Motor neuron (in vitro differentiated cells): Measurements from ENCODE around the gene CCDC12. TPM values are rescaled to one million over a fixed set of nuclear protein-coding genes. Genes with fewer than 3 reads are reported as not detected.

Experiments used
- ATAC-seq, 8 experiments: fragments of 200-7000 bp; cut with Tn5 transposase; replicated peaks in 6 of 8; 2 replicates each; pipeline ENCODE4 v1.8.0; 2021; ENCODE audit warnings: mild to moderate bottlenecking in 8 of 8, moderate library complexity in 8 of 8
- H3K27ac ChIP-seq, 2 donors: fragments of 250-450 bp; sonication (Bioruptor Pico); 2 replicates each; pipeline ENCODE4 v1.9.0; 2021; ENCODE audit warnings: antibody characterized with exemption in 2 of 2, mild to moderate bottlenecking in 2 of 2, moderate library complexity in 1 of 2
- H3K4me1 ChIP-seq, 2 donors: fragments of 250-450 bp; sonication (Bioruptor Pico); replicated peaks in 1 of 2; 2 replicates each; pipeline ENCODE4 v1.6.1; 2021; ENCODE audit warnings: antibody characterized with exemption in 2 of 2, mild to moderate bottlenecking in 2 of 2, moderate library complexity in 1 of 2
- H3K4me3 ChIP-seq, 5 donors: fragments of 250-450 bp; sonication (Bioruptor Pico); 2 replicates each; pipeline ENCODE4 v1.9.0; 2021; ENCODE audit warnings: antibody characterized with exemption in 5 of 5, mild to moderate bottlenecking in 5 of 5, moderate library complexity in 4 of 5
- WGBS, 10 experiments: fragments of 450-650 bp; shearing (Covaris generic); methylation state at CpG; one replicate each; pipeline ENCODE4 v1.0.0; 2022; 5-methylcytosine and 5-hydroxymethylcytosine counted together
- in situ Hi-C, 9 experiments: fragments of 400-800 bp; cut with MboI; loops; one replicate each; pipeline ENCODE4 v1.15.0; 2021; ENCODE audit warnings: low sequenced_read_pairs in 9 of 9, low pct_unique_long_range_greater_than_20kb in 2 of 9; ENCODE audit not compliant: unreplicated experiment in 9 of 9
- total RNA-seq, 8 experiments: library from RNA; unstranded; fragments of 300-600 nt; gene quantifications; 2 replicates each; pipeline versions ENCODE4 v1.2.3 to v1.2.4, GENCODE V29; 2022

The CCDC12 gene
- total RNA-seq, 8 experiments from 2014 or later = 47.1 to 65.4 (median 53.0) TPM

DNA sequence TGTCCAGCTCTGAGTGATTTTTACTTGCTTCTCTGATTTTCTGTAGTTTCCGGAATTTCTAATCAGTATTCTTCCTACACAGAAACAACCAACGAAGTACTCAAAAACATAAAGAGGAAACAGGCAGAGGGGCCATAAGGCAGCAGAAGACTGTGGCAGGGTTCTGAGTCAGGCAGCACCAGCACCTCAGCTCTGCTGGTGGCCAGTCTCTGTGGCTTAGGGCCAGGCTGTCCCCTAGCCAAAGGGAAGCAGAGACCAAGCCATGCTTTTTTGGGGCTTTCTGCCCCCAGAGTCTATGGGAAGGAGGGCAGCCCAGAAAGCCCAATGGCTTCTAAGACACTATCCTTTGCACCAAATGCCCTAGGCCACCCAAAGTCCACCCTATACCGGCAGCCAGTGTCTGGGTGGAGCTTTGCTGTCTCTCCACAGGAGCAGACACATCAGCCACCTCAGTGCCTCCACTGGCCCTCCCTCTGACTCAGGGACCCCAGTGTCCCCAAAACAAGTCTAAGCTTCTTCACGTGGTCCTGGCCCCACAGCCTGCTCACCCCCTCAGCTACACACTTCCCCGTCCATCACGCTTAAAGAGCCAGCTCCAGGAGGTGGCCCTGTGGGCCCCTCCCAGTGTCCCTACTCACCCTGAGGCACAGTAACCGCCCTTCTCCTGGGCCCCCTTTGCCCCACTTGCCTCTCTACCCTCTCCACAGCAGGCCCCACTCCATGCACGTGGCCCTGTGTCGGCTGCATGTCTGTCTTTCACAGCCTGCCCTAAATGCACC is 46.2 kb downstream of the CCDC12 start:
- no peak for ATAC-seq
- Histone ChIP-seq H3K4me1 (peaks cover 13 to 19% of the 10 kb centered on the region in 2 donors), H3K27ac (no peak overlapping the region), H3K4me3 (no peak overlapping the region)
- in situ Hi-C loops = no loop called here
- WGBS, 10 experiments = 20 to 100% (median 84%) methylated on average over 1 to 6 of the region's 9 CpGs; no CpG with 5 or more reads in 2 of the 10 experiments

DNA sequence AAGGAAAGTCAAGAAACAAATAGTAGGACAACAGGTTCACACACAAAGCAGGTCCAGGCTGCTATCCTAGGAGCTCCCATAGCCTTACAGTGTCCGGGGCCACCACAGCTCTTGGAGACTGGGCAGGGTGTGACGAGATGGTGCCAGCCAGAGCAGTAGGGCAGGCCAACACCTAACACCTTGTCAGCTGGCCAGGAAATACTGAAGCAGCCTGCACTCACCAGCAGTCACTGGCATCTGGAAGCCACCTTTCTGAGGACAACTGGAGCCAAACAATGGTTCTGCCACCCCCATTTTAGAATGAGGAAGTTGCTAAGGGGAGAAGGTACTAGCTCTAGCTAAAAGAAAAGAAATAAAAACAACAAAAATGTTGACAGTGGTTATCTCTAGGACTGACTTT is 47.2 kb downstream of the CCDC12 start:
- in situ Hi-C loops = no loop called here
- Histone ChIP-seq H3K4me1 (peaks cover 13 to 14% of the 10 kb centered on the region in 2 donors), H3K27ac (no peak overlapping the region), H3K4me3 (no peak overlapping the region)
- 20 to 100% (median 87%) methylated on average over 1 to 2 of the region's 2 CpGs; no CpG with 5 or more reads in 1 of the 10 experiments for WGBS, 10 experiments
- ATAC-seq = no peak

DNA sequence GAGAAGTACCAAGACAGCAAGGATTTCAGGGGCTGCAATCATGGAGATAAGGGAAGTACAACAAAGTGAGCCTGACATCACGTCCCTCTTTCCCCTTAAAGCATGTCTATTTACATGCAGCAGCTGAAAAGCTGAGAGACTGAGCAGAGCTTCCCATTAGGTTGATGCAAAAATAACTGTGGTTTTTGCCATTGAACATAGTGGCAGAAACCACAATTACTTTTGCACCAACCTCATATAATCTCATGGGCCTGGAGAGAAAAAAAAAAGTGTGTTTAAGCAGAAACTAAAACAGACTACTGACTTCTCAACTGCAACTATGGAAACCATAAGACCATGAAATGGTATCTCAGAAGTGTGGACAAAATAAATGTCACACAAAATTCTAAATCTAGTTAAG is 48.3 kb downstream of the CCDC12 start:
- no peak overlapping the region for H3K27ac ChIP-seq
- in situ Hi-C loops = no loop called here
- no peak overlapping the region for H3K4me3 ChIP-seq
- H3K4me1 ChIP-seq = peaks cover 13 to 14% of the 10 kb centered on the region in 2 donors
- 80 to 100% (median 80%) methylated on average over 1 of the region's 1 CpG; no CpG with 5 or more reads in 5 of the 10 experiments for WGBS, 10 experiments
- ATAC-seq = no peak

DNA sequence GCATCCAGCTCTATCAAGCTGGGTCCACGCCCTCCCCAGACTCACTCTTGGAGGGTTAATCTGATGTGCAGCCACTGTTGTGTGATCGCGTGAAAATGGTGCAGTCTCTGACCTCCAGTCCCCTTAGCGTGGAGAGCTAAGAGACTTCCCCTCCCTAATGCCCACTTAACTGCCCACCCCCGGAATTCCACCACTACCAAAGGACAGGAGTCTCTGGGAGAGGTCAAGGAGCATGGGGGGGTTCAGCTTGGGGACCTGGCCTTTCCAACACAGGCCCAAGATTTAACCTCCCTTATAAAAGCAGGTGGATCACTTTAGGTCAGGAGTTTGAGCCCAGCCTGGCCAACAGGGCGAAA is 48.8 kb downstream of the CCDC12 start:
- no peak for ATAC-seq
- no peak overlapping the region for H3K27ac ChIP-seq
- H3K4me3 ChIP-seq = no peak overlapping the region
- in situ Hi-C loops = no loop called here
- peaks cover 13% of the 10 kb centered on the region in 2 donors for H3K4me1 ChIP-seq
- WGBS, 10 experiments = 94 to 100% (median 100%) methylated on average over 1 to 5 of the region's 6 CpGs; no CpG with 5 or more reads in 4 of the 10 experiments

DNA sequence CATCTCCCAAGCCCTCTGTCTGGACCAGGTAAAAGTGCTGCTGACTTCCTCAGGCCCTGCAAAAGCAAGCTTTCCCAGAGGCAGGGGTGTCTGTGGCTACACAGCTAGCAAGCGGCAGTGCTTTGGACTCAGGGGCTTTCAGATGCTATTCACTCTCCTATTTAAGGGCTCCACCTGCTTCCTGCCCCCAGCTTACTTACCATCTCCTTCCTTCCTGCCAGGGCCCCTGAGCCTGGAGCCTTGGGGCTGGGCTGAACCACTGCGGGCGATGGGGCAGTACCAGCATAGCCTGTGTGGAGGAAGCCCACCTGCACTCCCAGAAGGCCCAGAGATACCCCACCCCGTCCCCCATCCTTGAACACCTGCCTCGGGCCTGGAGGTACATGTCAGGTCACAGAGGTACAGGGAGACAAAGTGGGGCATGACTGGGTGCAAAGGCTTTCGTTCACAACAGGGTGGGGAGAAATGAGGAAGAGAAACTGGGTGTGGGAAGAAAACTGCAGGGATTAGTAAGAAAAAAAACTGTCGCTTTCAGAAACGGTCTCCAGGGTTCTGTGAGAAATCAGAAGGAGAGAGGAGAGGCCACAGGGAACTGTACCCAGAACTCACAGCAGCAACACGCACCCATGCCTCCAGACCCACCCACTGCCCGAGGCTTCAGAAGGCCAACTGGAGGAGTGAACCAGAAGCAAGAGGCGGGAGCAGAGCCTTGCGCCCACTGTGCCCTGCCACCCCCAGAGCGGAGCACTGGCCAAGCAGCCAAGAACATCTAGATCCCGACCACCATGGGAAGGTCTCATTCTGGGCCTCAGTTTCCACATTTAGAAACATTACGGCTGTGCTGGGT is 49.5 kb downstream of the CCDC12 start:
- Histone ChIP-seq H3K4me3 (no peak overlapping the region), H3K4me1 (peaks cover 7 to 9% of the 10 kb centered on the region in 2 donors), H3K27ac (no peak overlapping the region)
- ATAC-seq = no peak
- whole genome bisulfite sequencing, 10 experiments = 78 to 100% (median 92%) methylated on average over 1 to 8 of the region's 15 CpGs; no CpG with 5 or more reads in 2 of the 10 experiments
- in situ Hi-C loops = no loop called here

DNA sequence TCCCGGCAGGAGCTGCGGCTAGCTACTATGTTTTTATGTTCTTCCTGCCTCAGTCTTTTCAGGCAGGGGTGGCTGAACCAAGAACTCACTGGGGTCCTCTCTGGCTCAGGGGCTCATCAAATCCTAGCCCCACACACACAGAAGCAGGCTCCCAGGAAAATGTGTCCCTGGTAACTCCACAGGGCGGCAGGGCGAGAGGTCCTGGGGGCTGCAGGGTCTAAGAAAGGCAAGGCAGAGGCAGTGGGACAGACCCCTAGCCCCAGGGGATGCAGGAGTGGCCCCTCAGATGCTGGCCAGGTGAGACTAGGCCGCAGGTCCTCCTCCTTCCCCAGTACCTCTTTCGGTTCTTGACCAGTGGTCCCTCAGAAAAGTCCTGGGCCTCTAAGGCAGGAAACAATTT is 50.1 kb downstream of the CCDC12 start:
- peak overlapping the region in 1 of 2 donors; percentile 44 for H3K27ac ChIP-seq
- peak in 1 of 8 experiments; percentile 1 for ATAC-seq
- H3K4me1 ChIP-seq = peaks cover under 1 to 2% of the 10 kb centered on the region in 2 donors
- 83 to 100% (median 100%) methylated on average over 1 to 5 of the region's 6 CpGs; no CpG with 5 or more reads in 4 of the 10 experiments for WGBS, 10 experiments
- in situ Hi-C loops = no loop called here
- no peak overlapping the region for H3K4me3 ChIP-seq

DNA sequence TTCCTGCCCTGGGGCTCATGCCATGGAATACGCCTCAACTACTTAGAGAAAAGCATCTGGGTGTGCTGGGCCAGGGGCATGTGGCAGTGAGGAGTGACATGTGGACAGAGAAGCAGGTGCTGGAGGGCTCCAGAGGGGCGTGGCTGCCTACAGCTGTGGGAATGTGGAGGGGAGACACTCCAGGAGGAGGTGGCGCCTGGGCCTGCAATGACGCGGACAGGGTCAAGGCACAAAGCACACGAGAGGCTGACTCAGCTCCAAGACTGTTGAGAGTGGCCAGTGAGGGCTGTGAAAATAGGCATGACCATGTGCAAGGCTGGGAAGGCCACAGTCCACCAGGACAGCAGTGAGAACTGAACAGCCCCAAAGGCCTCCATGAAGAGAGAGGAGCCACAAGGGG is 50.5 kb downstream of the CCDC12 start:
- in situ Hi-C loops = no loop called here
- peak overlapping the region in 1 of 2 donors; percentile 44 for H3K27ac ChIP-seq

DNA sequence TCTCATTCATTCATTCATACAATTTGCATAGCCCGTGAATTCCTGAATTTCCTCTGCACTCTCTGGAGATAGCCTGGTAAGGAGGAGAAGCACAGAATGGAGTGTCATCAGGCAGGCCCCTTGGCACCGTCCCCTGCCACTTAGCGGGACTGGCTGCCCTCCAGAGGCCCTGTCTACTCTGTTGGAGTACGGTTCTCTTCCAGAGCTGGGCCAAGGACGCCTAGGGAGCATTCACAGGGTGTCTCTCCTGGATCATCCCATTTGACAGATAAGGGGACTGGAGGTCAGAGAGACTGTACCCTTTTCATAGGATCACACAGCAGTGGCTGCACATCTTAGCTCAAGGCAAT is 51.0 kb downstream of the CCDC12 start:
- in situ Hi-C loops = no loop called here
- Histone ChIP-seq H3K4me3 (no peak overlapping the region), H3K27ac (no peak overlapping the region), H3K4me1 (no peaks in the 10 kb centered on the region)
- ATAC-seq = peak in 1 of 8 experiments; percentile 12
- WGBS, 10 experiments = 20 to 100% (median 86%) methylated on average over 1 to 5 of the region's 5 CpGs; no CpG with 5 or more reads in 2 of the 10 experiments

More for the DNA sequence above, 50.5 kb downstream of the CCDC12 start:
- no peak overlapping the region for H3K4me3 ChIP-seq
- ATAC-seq = peak; percentile 50 to 90 (median 72)
- WGBS, 10 experiments = 14 to 100% (median 75%) methylated on average over 1 to 2 of the region's 6 CpGs; no CpG with 5 or more reads in 6 of the 10 experiments
- no peaks in the 10 kb centered on the region for H3K4me1 ChIP-seq

DNA sequence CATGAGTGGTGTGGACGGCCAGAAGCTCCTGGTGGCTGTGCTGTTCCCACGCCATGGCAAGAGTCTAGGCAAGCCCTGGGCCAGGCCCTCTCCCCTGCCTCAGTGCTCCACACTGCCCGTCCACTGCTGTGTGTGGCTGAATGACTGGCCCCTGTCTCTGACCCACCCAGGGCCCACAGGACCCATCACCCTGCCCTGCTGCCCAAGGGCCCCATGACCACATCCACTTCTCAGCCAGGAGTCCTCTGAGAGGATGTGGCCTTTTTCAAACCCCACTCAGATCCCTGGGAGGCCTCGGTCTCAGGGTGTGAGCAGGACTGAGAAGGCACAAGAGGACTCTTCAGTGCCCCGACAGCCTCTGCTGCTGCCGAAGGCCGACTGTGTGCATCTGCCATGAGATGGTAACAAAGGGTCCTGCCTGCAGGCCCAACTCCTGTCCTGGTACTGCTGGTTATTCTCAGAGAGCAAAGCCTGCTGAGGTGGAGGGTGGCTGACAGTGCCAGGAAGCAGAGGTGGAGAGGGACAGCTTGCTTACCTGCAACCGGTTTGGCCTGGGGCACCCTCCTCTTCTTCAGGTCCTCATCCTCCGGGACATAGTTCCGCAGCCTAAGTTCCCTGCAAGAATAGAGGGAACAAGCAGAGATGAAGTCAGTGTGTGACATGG is 51.5 kb downstream of the CCDC12 start:
- ATAC-seq = no peak
- in situ Hi-C loops = loop anchor here in 2 of 9 experiments (25.0 kb wide), 2 partner anchors 213 to 438 kb away; partner anchors contain the start of genes PRSS50 (in 2 of the 2), TMIE (in 2 of the 2) and RTP3 (in 1 of the 2)
- Histone ChIP-seq H3K4me1 (no peaks in the 10 kb centered on the region), H3K27ac (no peak overlapping the region), H3K4me3 (no peak overlapping the region)
- 83 to 100% (median 97%) methylated on average over 1 to 3 of the region's 10 CpGs; no CpG with 5 or more reads in 6 of the 10 experiments for whole genome bisulfite sequencing, 10 experiments

DNA sequence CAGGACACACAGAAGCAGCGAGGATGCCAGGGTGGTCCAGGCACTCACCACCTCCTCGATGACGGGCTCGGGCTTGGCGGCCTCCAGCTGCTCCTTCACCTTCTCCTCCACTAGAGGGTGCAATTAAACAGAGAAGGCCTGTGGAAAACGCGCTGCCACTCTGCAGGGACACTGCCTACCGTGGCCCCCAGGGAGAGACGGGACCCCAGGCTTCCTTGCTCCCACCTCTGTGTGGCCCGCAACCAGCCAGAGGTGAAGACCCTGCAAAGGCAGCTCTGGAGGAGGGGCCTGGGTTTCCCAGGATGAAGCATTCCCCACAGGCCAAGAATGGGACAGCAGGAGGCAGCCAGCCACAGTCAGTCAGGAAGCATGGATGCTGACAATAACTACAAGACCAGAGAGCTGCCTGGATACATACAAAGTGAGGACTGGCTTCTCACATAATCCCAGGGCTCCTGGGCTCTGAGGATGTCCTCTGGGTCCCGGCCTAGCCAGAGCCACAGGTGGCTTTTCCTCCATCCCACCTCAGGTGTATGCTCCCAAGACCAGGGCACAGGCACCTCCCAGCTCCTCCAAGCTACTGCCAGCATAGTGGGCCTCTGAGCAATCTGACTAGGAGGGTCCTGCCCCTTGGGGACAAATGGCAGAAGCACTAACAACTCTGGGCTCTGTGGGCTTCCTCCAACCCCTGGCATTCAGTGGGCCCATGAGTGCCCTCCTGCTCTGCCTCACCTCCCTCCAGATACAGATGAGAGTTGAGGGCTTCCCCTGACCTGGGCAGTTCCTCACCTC is 52.8 kb downstream of the CCDC12 start:
- in situ Hi-C loops = loop anchor here in 2 of 9 experiments (25.0 kb wide), 2 partner anchors 211 to 436 kb away; partner anchors contain the start of genes PRSS50 (in 2 of the 2), TMIE (in 2 of the 2) and RTP3 (in 1 of the 2)
- H3K27ac ChIP-seq = no peak overlapping the region
- 67 to 93% (median 77%) methylated on average over 1 to 3 of the region's 11 CpGs; no CpG with 5 or more reads in 6 of the 10 experiments for WGBS, 10 experiments

DNA sequence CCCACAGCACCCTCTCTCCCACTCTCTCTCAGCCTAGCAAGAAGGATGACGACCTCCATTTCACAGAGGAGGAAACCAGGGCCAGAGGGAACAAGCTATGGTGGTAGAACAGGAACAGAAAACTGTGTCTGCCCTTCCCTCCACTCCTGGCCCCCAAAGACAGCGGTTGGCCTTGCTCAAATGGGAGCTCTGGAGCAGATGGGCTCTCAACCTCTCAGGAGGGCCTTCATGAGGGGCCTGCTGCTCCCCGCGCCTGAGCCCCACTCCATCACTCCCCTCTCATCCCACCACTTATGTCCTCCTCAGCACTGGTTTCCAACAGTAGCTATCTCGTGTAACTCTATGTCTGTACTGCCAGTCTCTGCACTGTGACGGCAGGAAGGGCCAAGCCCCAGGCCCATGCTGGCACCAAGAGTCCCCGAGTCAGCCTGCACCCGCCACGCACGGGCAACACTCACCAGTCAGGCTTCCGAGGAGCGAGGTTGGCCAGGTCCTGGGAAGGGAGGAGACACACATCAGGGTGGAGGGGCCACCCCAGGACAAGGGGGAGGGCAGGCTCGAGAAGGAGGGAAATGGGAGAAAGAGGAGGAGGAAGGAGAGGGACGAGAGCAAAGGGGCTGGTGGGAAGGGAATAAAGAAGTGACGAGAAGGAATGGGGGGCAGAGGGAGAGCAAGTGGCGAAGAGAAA is 53.5 kb downstream of the CCDC12 start:
- WGBS, 10 experiments = 80 to 100% (median 100%) methylated on average over 1 to 7 of the region's 16 CpGs; no CpG with 5 or more reads in 6 of the 10 experiments
- H3K27ac ChIP-seq = no peak overlapping the region
- ATAC-seq = no peak
- in situ Hi-C loops = loop anchor here in 2 of 9 experiments (25.0 kb wide), 2 partner anchors 211 to 436 kb away; partner anchors contain the start of genes PRSS50 (in 2 of the 2), TMIE (in 2 of the 2) and RTP3 (in 1 of the 2)
- no peak overlapping the region for H3K4me3 ChIP-seq
- no peaks in the 10 kb centered on the region for H3K4me1 ChIP-seq

More for the DNA sequence above, 52.8 kb downstream of the CCDC12 start:
- no peak overlapping the region for H3K4me3 ChIP-seq
- ATAC-seq = peak in 6 of 8 experiments; percentile 23 to 71 (median 36)
- no peaks in the 10 kb centered on the region for H3K4me1 ChIP-seq
